HEK293 (cell line): ENCODE data around the gene MYL3.

Source experiments
- CTCF ChIP-seq: fragments of 450-650 bp; formaldehyde crosslinking; IDR thresholded peaks from 2 replicates; pipeline ENCODE4 v1.5.1; 2016; ENCODE audit warnings: missing biosample characterization, missing genetic modification characterization
- GLIS2 ChIP-seq: fragments of 450-650 bp; formaldehyde crosslinking; IDR thresholded peaks from 2 replicates; pipeline ENCODE4 v1.5.1; 2016; ENCODE audit warnings: missing biosample characterization, missing genetic modification characterization
- KLF1 ChIP-seq: fragments of 450-650 bp; formaldehyde crosslinking; IDR thresholded peaks from 2 replicates; pipeline ENCODE4 v1.5.1; 2016; ENCODE audit warnings: missing biosample characterization, missing genetic modification characterization
- TRIM28 ChIP-seq: IDR thresholded peaks from 2 replicates; pipeline ENCODE4 v1.6.1; 2011; ENCODE audit warnings: low read length, control low read depth, borderline replicate concordance
- YY1 ChIP-seq: fragments of 450-650 bp; formaldehyde crosslinking; IDR thresholded peaks from 2 replicates; pipeline ENCODE4 v1.5.1; 2018; ENCODE audit warnings: missing biosample characterization, missing genetic modification characterization
- ZFP3 ChIP-seq: fragments of 450-650 bp; formaldehyde crosslinking; IDR thresholded peaks from 2 replicates; pipeline ENCODE4 v1.5.1; 2016; ENCODE audit warnings: low read depth, missing biosample characterization, missing genetic modification characterization
- ZNF311 ChIP-seq: fragments of 450-650 bp; formaldehyde crosslinking; IDR thresholded peaks from 2 replicates; pipeline ENCODE4 v1.5.1; 2017; ENCODE audit warnings: missing biosample characterization, missing genetic modification characterization, borderline replicate concordance
- ZNF549 ChIP-seq: fragments of 450-650 bp; IDR thresholded peaks from 2 replicates; pipeline ENCODE4 v1.5.1; 2018; ENCODE audit warnings: missing biosample characterization, missing genetic modification characterization, mild to moderate bottlenecking, inconsistent platforms, moderate library complexity
- ZNF747 ChIP-seq: fragments of 450-650 bp; formaldehyde crosslinking; IDR thresholded peaks from 2 replicates; pipeline ENCODE4 v1.5.1; 2016; ENCODE audit warnings: missing biosample characterization, missing genetic modification characterization
- ZNF76 ChIP-seq: fragments of 450-650 bp; formaldehyde crosslinking; IDR thresholded peaks from 2 replicates; pipeline ENCODE4; 2016; ENCODE audit warnings: low read depth, missing biosample characterization, missing genetic modification characterization, borderline replicate concordance
- ZNF792 ChIP-seq: fragments of 450-650 bp; formaldehyde crosslinking; IDR thresholded peaks from 2 replicates; pipeline ENCODE4 v1.5.1; 2016; ENCODE audit warnings: missing biosample characterization, missing genetic modification characterization
- ZSCAN23 ChIP-seq: fragments of 450-650 bp; formaldehyde crosslinking; IDR thresholded peaks from 2 replicates; pipeline ENCODE4 v1.5.1; 2016; ENCODE audit warnings: missing biosample characterization, missing genetic modification characterization
- TF ChIP-seq, protein P1 (sequence below): fragments of 450-650 bp; IDR thresholded peaks from 2 replicates; pipeline ENCODE4 v1.5.1; 2018; ENCODE audit warnings: missing biosample characterization, missing genetic modification characterization
- TF ChIP-seq, protein P2 (sequence below): fragments of 450-650 bp; formaldehyde crosslinking; conservative IDR thresholded peaks from 2 replicates; pipeline ENCODE4 v1.5.1; 2016; ENCODE audit warnings: low read depth, missing biosample characterization, missing genetic modification characterization

- TF ChIP-seq ZNF549 (tag by site-specific recombination) (no peak), ZNF76 (tag by site-specific recombination) (no peak), ZNF311 (tag by site-specific recombination) (no peak), CTCF (no peak), ZNF747 (tag by site-specific recombination) (no peak), ZSCAN23 (tag by site-specific recombination) (no peak), YY1 (tag by site-specific recombination) (no peak), TRIM28 (no peak), KLF1 (no peak), ZFP3 (tag by site-specific recombination) (no peak), ZNF792 (tag by site-specific recombination) (no peak), GLIS2 (tag by site-specific recombination) (no peak)
- TF ChIP-seq, protein P1, sequence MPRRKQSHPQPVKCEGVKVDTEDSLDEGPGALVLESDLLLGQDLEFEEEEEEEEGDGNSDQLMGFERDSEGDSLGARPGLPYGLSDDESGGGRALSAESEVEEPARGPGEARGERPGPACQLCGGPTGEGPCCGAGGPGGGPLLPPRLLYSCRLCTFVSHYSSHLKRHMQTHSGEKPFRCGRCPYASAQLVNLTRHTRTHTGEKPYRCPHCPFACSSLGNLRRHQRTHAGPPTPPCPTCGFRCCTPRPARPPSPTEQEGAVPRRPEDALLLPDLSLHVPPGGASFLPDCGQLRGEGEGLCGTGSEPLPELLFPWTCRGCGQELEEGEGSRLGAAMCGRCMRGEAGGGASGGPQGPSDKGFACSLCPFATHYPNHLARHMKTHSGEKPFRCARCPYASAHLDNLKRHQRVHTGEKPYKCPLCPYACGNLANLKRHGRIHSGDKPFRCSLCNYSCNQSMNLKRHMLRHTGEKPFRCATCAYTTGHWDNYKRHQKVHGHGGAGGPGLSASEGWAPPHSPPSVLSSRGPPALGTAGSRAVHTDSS (tag by site-specific recombination), result no peak
- TF ChIP-seq, protein P2, sequence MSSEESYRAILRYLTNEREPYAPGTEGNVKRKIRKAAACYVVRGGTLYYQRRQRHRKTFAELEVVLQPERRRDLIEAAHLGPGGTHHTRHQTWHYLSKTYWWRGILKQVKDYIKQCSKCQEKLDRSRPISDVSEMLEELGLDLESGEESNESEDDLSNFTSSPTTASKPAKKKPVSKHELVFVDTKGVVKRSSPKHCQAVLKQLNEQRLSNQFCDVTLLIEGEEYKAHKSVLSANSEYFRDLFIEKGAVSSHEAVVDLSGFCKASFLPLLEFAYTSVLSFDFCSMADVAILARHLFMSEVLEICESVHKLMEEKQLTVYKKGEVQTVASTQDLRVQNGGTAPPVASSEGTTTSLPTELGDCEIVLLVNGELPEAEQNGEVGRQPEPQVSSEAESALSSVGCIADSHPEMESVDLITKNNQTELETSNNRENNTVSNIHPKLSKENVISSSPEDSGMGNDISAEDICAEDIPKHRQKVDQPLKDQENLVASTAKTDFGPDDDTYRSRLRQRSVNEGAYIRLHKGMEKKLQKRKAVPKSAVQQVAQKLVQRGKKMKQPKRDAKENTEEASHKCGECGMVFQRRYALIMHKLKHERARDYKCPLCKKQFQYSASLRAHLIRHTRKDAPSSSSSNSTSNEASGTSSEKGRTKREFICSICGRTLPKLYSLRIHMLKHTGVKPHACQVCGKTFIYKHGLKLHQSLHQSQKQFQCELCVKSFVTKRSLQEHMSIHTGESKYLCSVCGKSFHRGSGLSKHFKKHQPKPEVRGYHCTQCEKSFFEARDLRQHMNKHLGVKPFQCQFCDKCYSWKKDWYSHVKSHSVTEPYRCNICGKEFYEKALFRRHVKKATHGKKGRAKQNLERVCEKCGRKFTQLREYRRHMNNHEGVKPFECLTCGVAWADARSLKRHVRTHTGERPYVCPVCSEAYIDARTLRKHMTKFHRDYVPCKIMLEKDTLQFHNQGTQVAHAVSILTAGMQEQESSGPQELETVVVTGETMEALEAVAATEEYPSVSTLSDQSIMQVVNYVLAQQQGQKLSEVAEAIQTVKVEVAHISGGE (tag by site-specific recombination), result no peak
Observed at GRCh38 chr3:46903341-46904302, 40.4 kb upstream of the MYL3 start.
